ENCODE results near the gene UPK2.

The UPK2 gene

GRCh38 chr11:118956094-118956846 is at the start of gene UPK2:
Gene UPK2, plus strand, starts transcription at chr11:118956298. Its CDS starts 53 bp downstream, at chr11:118956351.
- Histone ChIP-seq H3K9me3 (ENCODE audit: control insufficient read depth in 5 of 5, low read length in 5 of 5) (no peaks in the 10 kb centered on the region), H3K4me3 (ENCODE audit: low read depth in 1 of 5, low read length in 5 of 5) (no peak within 1 kb of the TSS), H3K9ac (ENCODE audit: low read length in 5 of 5) (no peak within 1 kb of the TSS), H3K27me3 (ENCODE audit: control insufficient read depth in 5 of 5, insufficient read depth in 4 of 5, low read length in 5 of 5) (peaks cover 0 to 4% (median 3%) of the 10 kb centered on the region in 5 donors), H3K36me3 (ENCODE audit: control insufficient read depth in 5 of 5, insufficient read depth in 5 of 5, low read length in 5 of 5) (no peaks in the 10 kb centered on the region), H3K27ac (ENCODE audit: low read depth, low read length) (no peak within 1 kb of the TSS), H3K4me1 (ENCODE audit: control insufficient read depth in 5 of 5, insufficient read depth in 5 of 5, low read length in 5 of 5) (no peaks in the 10 kb centered on the region)

- Histone ChIP-seq H3K27me3 (ENCODE audit: control insufficient read depth in 5 of 5, insufficient read depth in 4 of 5, low read length in 5 of 5) (no peaks in the 10 kb centered on the region), H3K4me1 (ENCODE audit: control insufficient read depth in 5 of 5, insufficient read depth in 5 of 5, low read length in 5 of 5) (peaks cover 14 to 52% (median 50%) of the 10 kb centered on the region in 5 donors), H3K27ac (ENCODE audit: low read depth, low read length) (peak overlapping the region; percentile 39), H3K4me3 (ENCODE audit: low read depth in 1 of 5, low read length in 5 of 5) (no peak overlapping the region), H3K9me3 (ENCODE audit: control insufficient read depth in 5 of 5, low read length in 5 of 5) (no peaks in the 10 kb centered on the region), H3K9ac (ENCODE audit: low read length in 5 of 5) (no peak overlapping the region), H3K36me3 (ENCODE audit: control insufficient read depth in 5 of 5, insufficient read depth in 5 of 5, low read length in 5 of 5) (peaks cover 0 to 53% (median 47%) of the 10 kb centered on the region in 5 donors)
Observed at GRCh38 chr11:118907051-118908042, 48.8 kb upstream of the UPK2 start.

- Histone ChIP-seq H3K9me3 (ENCODE audit: control insufficient read depth in 5 of 5, low read length in 5 of 5) (no peaks in the 10 kb centered on the region), H3K9ac (ENCODE audit: low read length in 5 of 5) (no peak overlapping the region), H3K4me1 (ENCODE audit: control insufficient read depth in 5 of 5, insufficient read depth in 5 of 5, low read length in 5 of 5) (peaks cover 22 to 62% (median 59%) of the 10 kb centered on the region in 5 donors), H3K27me3 (ENCODE audit: control insufficient read depth in 5 of 5, insufficient read depth in 4 of 5, low read length in 5 of 5) (no peaks in the 10 kb centered on the region), H3K4me3 (ENCODE audit: low read depth in 1 of 5, low read length in 5 of 5) (no peak overlapping the region), H3K27ac (ENCODE audit: low read depth, low read length) (peak overlapping the region; percentile 90), H3K36me3 (ENCODE audit: control insufficient read depth in 5 of 5, insufficient read depth in 5 of 5, low read length in 5 of 5) (peaks cover 0 to 45% (median 39%) of the 10 kb centered on the region in 5 donors)
Observed at GRCh38 chr11:118908264-118908663, 47.8 kb upstream of the UPK2 start.

GRCh38 chr11:118908901-118909618 is 47.0 kb upstream of the UPK2 start:
- Histone ChIP-seq H3K27ac (ENCODE audit: low read depth, low read length) (peak overlapping the region; percentile 90), H3K9ac (ENCODE audit: low read length in 5 of 5) (peak overlapping the region in 4 of 5 donors; percentile 48 to 77 (median 68)), H3K9me3 (ENCODE audit: control insufficient read depth in 5 of 5, low read length in 5 of 5) (no peaks in the 10 kb centered on the region), H3K4me1 (ENCODE audit: control insufficient read depth in 5 of 5, insufficient read depth in 5 of 5, low read length in 5 of 5) (peaks cover 23 to 69% (median 67%) of the 10 kb centered on the region in 5 donors), H3K36me3 (ENCODE audit: control insufficient read depth in 5 of 5, insufficient read depth in 5 of 5, low read length in 5 of 5) (peaks cover 0 to 37% (median 31%) of the 10 kb centered on the region in 5 donors), H3K27me3 (ENCODE audit: control insufficient read depth in 5 of 5, insufficient read depth in 4 of 5, low read length in 5 of 5) (no peaks in the 10 kb centered on the region), H3K4me3 (ENCODE audit: low read depth in 1 of 5, low read length in 5 of 5) (peak overlapping the region in 4 of 5 donors; percentile 50 to 59 (median 56))

- Histone ChIP-seq H3K36me3 (ENCODE audit: control insufficient read depth in 5 of 5, insufficient read depth in 5 of 5, low read length in 5 of 5) (peaks cover 0 to 31% (median 24%) of the 10 kb centered on the region in 5 donors), H3K9me3 (ENCODE audit: control insufficient read depth in 5 of 5, low read length in 5 of 5) (no peaks in the 10 kb centered on the region), H3K4me3 (ENCODE audit: low read depth in 1 of 5, low read length in 5 of 5) (peak overlapping the region in 4 of 5 donors; percentile 50 to 59 (median 56)), H3K27me3 (ENCODE audit: control insufficient read depth in 5 of 5, insufficient read depth in 4 of 5, low read length in 5 of 5) (no peaks in the 10 kb centered on the region), H3K9ac (ENCODE audit: low read length in 5 of 5) (peak overlapping the region in 4 of 5 donors; percentile 48 to 77 (median 68)), H3K4me1 (ENCODE audit: control insufficient read depth in 5 of 5, insufficient read depth in 5 of 5, low read length in 5 of 5) (peaks cover 24 to 77% (median 74%) of the 10 kb centered on the region in 5 donors), H3K27ac (ENCODE audit: low read depth, low read length) (peak overlapping the region; percentile 90)
Observed at GRCh38 chr11:118909619-118910308, 46.3 kb upstream of the UPK2 start.

GRCh38 chr11:118910309-118911112 is 45.6 kb upstream of the UPK2 start:
- H3K27me3 ChIP-seq (ENCODE audit: control insufficient read depth in 5 of 5, insufficient read depth in 4 of 5, low read length in 5 of 5) = no peaks in the 10 kb centered on the region
- peak overlapping the region in 3 of 5 donors; percentile 11 to 80 (median 77) for H3K9ac ChIP-seq (ENCODE audit: low read length in 5 of 5)
- no peaks in the 10 kb centered on the region for H3K9me3 ChIP-seq (ENCODE audit: control insufficient read depth in 5 of 5, low read length in 5 of 5)
- H3K4me1 ChIP-seq (ENCODE audit: control insufficient read depth in 5 of 5, insufficient read depth in 5 of 5, low read length in 5 of 5) = peaks cover 24 to 84% (median 81%) of the 10 kb centered on the region in 5 donors
- peak overlapping the region; percentile 98 for H3K27ac ChIP-seq (ENCODE audit: low read depth, low read length)
- peaks cover 0 to 30% (median 21%) of the 10 kb centered on the region in 5 donors for H3K36me3 ChIP-seq (ENCODE audit: control insufficient read depth in 5 of 5, insufficient read depth in 5 of 5, low read length in 5 of 5)
- peak overlapping the region in 4 of 5 donors; percentile 22 to 59 (median 54) for H3K4me3 ChIP-seq (ENCODE audit: low read depth in 1 of 5, low read length in 5 of 5)

- peaks cover 0 to 24% (median 18%) of the 10 kb centered on the region in 5 donors for H3K36me3 ChIP-seq (ENCODE audit: control insufficient read depth in 5 of 5, insufficient read depth in 5 of 5, low read length in 5 of 5)
- peak overlapping the region; percentile 10 to 50 (median 29) for H3K4me3 ChIP-seq (ENCODE audit: low read depth in 1 of 5, low read length in 5 of 5)
- H3K9me3 ChIP-seq (ENCODE audit: control insufficient read depth in 5 of 5, low read length in 5 of 5) = no peaks in the 10 kb centered on the region
- peak overlapping the region; percentile 98 for H3K27ac ChIP-seq (ENCODE audit: low read depth, low read length)
- no peaks in the 10 kb centered on the region for H3K27me3 ChIP-seq (ENCODE audit: control insufficient read depth in 5 of 5, insufficient read depth in 4 of 5, low read length in 5 of 5)
- peak overlapping the region; percentile 39 to 87 (median 73) for H3K9ac ChIP-seq (ENCODE audit: low read length in 5 of 5)
- peaks cover 26 to 92% (median 89%) of the 10 kb centered on the region in 5 donors for H3K4me1 ChIP-seq (ENCODE audit: control insufficient read depth in 5 of 5, insufficient read depth in 5 of 5, low read length in 5 of 5)
Observed at GRCh38 chr11:118911113-118911879, 44.8 kb upstream of the UPK2 start.

Measured in subcutaneous abdominal adipose tissue (tissue), 5 donors.